ENCODE measurements around the gene ALDH3A2.
"Not testable (repeated sequence)": the region's sequence is repeated elsewhere in the genome, so short reads cannot be mapped to it uniquely, and the experiment has no call there.

- TF ChIP-seq CTCF (conservative IDR thresholded peaks at IDR 0.05 in 1 of 2, IDR thresholded peaks at IDR 0.05 in 1 of 2; ENCODE audit: extremely low read depth in 1 of 2, insufficient read depth in 1 of 2, low read depth in 1 of 2, low read length in 2 of 2); EZH2 (IDR thresholded peaks at IDR 0.05; ENCODE audit: borderline replicate concordance, low read length): not testable (repeated sequence)
Measured at GRCh38 chr17:19669680-19670079, 21.1 kb downstream of the ALDH3A2 start.
